Activated CD8-positive, alpha-beta T cell treated with anti-CD3 and anti-CD28 coated beads for 36 hours (primary cell): Measurements from ENCODE around the gene PSMG3. TPM values are rescaled to one million over a fixed set of nuclear protein-coding genes. Genes with fewer than 3 reads are reported as not detected.

Experiments used
- ATAC-seq: fragments of 200-7000 bp; cut with Tn5 transposase; one replicate; pipeline ENCODE4 v1.10.0; 2021; ENCODE audit warnings: mild to moderate bottlenecking, moderate library complexity
- CTCF ChIA-PET: fragments of 350-600 bp; sonication (Branson Sonifier 250); formaldehyde crosslinking; loops from one replicate; lab custom pipeline; 2021; ENCODE audit warnings: antibody characterized with exemption; lab: Charles Lee
- POLR2A ChIA-PET: fragments of 350-600 bp; sonication (Branson Sonifier 250); formaldehyde crosslinking; loops from one replicate; lab custom pipeline; 2021; ENCODE audit warnings: antibody characterized with exemption; lab: Charles Lee
- DNase-seq: peaks from one replicate; pipeline ENCODE4 v3.0.0-alpha.2; 2020
- H3K27ac Mint-ChIP-seq: one replicate; pipeline ENCODE4 v1.8.0; 2021; ENCODE audit warnings: mild to moderate bottlenecking, mixed read lengths
- H3K27me3 Mint-ChIP-seq: one replicate; pipeline ENCODE4 v1.8.0; 2021; ENCODE audit warnings: mixed read lengths
- H3K36me3 Mint-ChIP-seq: one replicate; pipeline ENCODE4 v1.8.0; 2021; ENCODE audit warnings: low read depth, mixed read lengths
- H3K4me1 Mint-ChIP-seq: one replicate; pipeline ENCODE4 v1.8.0; 2021; ENCODE audit warnings: low read depth, mixed read lengths
- H3K4me3 Mint-ChIP-seq: one replicate; pipeline ENCODE4 v1.8.0; 2021; ENCODE audit warnings: mild to moderate bottlenecking, moderate library complexity, mixed read lengths
- H3K9me3 Mint-ChIP-seq: one replicate; pipeline ENCODE4 v1.8.0; 2021; ENCODE audit warnings: mixed read lengths
- intact Hi-C: fragments of 100-400 bp; cut with micrococcal nuclease; formaldehyde crosslinking; loops from one replicate; pipeline ENCODE4 v1.10.0; 2022
- total RNA-seq, 2 experiments: library from RNA; stranded (reverse); gene quantifications; one replicate each; pipeline ENCODE4 v1.2.3, GENCODE V29; 2021
- TF ChIP-seq, protein P1 (sequence below): fragments of 200-600 bp; IDR thresholded peaks from one replicate; pipeline ENCODE4 v1.8.0; 2022; ENCODE audit warnings: antibody characterized with exemption, mild to moderate bottlenecking

PSMG3 gene, protein sequence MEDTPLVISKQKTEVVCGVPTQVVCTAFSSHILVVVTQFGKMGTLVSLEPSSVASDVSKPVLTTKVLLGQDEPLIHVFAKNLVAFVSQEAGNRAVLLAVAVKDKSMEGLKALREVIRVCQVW
- 10 to 100 TPM; 38.9 to 41.5 TPM for total RNA-seq

DNA sequence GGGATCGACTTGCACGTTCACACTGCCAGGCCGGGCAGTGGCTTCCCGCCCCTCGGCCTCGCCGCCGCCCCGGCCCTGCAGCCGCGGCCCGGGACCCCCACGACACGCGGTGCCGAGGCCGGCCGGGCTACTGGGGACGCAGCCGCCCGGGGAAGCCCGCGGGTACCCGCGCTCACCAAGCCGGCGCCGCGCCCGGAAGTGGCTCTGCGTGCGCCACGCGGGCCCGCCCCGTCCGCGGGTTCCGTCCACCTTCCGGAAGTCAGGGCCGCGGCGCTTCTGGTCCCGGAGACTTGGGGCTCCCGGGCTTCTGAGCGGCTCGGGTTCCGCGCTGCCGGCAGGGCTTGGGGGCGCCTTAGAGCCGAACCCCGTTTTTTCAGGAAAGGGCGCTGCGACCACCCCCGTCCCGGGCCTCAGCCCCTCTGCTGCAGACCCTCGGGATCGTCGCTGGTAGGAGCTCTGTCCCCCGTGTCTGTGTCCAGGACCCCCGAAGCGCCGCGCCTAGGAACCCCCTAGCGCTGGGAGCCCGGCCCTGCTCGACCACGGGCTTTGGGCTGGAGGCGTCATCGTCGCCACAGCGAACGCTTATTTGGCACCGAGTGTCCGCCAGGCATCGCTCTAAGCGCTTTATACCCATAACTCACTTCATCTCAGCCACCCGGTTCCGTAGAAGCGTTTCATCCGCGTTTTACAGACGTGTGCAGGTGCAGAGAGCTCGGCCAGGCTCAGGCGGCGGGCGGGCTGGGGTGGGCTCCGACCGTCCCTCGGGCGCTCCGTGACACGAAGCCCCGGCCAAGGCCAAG is at the start of gene PSMG3:
Gene PSMG3 (minus strand): TSS at position 200 of the 800 bp plus-strand sequence. CDS start 693 bp downstream, outside the sequence.
- no peaks in the 10 kb centered on the region for H3K27me3 Mint-ChIP-seq
- ATAC-seq (peak; percentile 95), DNase-seq (peak; percentile 93)
- POLR2A ChIA-PET = interaction anchor here (0.8 to 1.4 kb wide), 5 partner anchors 10 to 664 kb away, joined by 3 to 6 read pairs (median 3); no protein-coding TSS in a partner anchor
- no peaks in the 10 kb centered on the region for H3K9me3 Mint-ChIP-seq
- TF ChIP-seq, protein P1, sequence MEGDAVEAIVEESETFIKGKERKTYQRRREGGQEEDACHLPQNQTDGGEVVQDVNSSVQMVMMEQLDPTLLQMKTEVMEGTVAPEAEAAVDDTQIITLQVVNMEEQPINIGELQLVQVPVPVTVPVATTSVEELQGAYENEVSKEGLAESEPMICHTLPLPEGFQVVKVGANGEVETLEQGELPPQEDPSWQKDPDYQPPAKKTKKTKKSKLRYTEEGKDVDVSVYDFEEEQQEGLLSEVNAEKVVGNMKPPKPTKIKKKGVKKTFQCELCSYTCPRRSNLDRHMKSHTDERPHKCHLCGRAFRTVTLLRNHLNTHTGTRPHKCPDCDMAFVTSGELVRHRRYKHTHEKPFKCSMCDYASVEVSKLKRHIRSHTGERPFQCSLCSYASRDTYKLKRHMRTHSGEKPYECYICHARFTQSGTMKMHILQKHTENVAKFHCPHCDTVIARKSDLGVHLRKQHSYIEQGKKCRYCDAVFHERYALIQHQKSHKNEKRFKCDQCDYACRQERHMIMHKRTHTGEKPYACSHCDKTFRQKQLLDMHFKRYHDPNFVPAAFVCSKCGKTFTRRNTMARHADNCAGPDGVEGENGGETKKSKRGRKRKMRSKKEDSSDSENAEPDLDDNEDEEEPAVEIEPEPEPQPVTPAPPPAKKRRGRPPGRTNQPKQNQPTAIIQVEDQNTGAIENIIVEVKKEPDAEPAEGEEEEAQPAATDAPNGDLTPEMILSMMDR = no peak
- CTCF ChIA-PET = interaction anchor here (1.2 kb wide), 1 partner anchor 9 kb away, joined by 6 read pairs; no protein-coding TSS in a partner anchor
- H3K4me3 Mint-ChIP-seq = peak within 1 kb of the TSS; percentile 81
- peak within 1 kb of the TSS; percentile 91 for H3K27ac Mint-ChIP-seq
- H3K4me1 Mint-ChIP-seq = peaks cover 38% of the 10 kb centered on the region
- intact Hi-C loops = no loop called here
- peaks cover 26% of the 10 kb centered on the region for H3K36me3 Mint-ChIP-seq

DNA sequence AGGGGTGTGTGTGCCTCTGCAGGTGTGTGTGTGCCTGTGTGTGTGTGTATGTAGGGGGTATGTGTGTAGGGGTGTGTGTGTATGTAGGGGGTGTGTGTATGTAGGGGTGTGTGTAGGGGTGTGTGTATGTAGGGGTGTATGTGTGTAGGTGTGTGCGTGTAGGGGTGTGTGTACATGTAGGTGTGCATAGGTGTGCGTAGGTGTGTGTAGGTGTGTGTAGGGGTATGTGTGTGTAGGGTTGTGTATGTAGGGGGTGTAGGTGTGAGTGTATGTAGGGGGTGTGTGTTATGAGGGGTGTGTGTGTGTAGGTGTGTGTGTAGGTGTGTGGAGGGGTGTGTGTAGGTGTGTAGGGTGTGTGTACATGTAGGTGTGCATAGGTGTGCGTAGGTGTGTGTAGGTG is 48.6 kb upstream of the PSMG3 start:
- POLR2A ChIA-PET = no interaction called here
- Mint-ChIP-seq H3K4me3 (no peak overlapping the region), H3K4me1 (no peaks in the 10 kb centered on the region), H3K27ac (no peak overlapping the region), H3K9me3 (no peaks in the 10 kb centered on the region), H3K27me3 (no peaks in the 10 kb centered on the region), H3K36me3 (no peaks in the 10 kb centered on the region)
- ATAC-seq = no peak
- DNase-seq = no peak
- TF ChIP-seq, protein P1 = no peak
- intact Hi-C loops = no loop called here
- CTCF ChIA-PET = no interaction called here

DNA sequence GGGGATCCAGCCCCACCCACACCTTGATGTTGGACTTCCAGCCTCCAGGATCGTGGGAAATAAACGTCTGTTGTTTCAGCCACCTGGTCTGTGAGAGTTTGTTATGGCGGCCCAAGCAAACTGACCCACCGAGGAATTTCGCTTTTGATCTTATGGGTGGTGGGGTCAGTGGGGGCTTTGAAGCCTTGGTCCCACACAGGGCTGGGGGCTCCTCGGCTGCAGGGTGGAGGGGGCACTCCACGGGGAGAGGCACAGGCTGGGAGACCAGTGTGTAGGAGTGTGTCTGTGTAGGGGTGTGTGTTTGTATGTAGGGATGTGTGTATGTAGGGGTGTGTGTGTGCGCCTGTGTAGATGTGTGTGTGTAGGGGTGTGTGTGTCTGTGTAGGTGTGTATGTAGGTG is 48.1 kb upstream of the PSMG3 start:
- no peaks in the 10 kb centered on the region for H3K27me3 Mint-ChIP-seq
- ChIA-PET POLR2A (no interaction called here), CTCF (no interaction called here)
- H3K27ac Mint-ChIP-seq = no peak overlapping the region
- H3K4me1 Mint-ChIP-seq = no peaks in the 10 kb centered on the region
- intact Hi-C loops = no loop called here
- ATAC-seq (no peak), DNase-seq (no peak)
- H3K4me3 Mint-ChIP-seq = no peak overlapping the region
- TF ChIP-seq, protein P1 = no peak
- no peaks in the 10 kb centered on the region for H3K9me3 Mint-ChIP-seq
- no peaks in the 10 kb centered on the region for H3K36me3 Mint-ChIP-seq

DNA sequence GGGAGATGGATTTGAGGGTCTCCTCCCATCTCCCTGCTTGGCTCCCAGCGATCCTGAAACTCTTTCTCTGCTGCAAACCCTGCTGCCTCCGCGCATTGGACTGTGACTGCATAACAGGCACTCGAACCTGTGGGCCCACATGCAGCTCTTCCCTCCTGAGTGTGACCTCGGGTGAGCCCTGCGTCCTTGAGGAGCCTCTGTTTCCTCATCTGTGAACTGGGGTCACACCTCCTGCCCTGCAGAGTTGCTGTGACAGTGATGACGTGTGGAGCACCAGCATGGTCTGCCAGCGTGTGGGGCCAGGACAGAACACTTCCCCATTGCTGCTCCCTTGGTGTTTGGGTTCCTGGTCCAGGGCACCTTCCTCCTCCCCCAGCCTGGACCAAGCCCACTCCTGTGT is 46.9 kb upstream of the PSMG3 start:
- TF ChIP-seq, protein P1 = no peak
- H3K27me3 Mint-ChIP-seq = no peaks in the 10 kb centered on the region
- no peak overlapping the region for H3K27ac Mint-ChIP-seq
- DNase-seq (no peak), ATAC-seq (no peak)
- ChIA-PET POLR2A (no interaction called here), CTCF (no interaction called here)
- no peak overlapping the region for H3K4me3 Mint-ChIP-seq
- H3K9me3 Mint-ChIP-seq = no peaks in the 10 kb centered on the region
- no peaks in the 10 kb centered on the region for H3K36me3 Mint-ChIP-seq
- intact Hi-C loops = no loop called here
- no peaks in the 10 kb centered on the region for H3K4me1 Mint-ChIP-seq

DNA sequence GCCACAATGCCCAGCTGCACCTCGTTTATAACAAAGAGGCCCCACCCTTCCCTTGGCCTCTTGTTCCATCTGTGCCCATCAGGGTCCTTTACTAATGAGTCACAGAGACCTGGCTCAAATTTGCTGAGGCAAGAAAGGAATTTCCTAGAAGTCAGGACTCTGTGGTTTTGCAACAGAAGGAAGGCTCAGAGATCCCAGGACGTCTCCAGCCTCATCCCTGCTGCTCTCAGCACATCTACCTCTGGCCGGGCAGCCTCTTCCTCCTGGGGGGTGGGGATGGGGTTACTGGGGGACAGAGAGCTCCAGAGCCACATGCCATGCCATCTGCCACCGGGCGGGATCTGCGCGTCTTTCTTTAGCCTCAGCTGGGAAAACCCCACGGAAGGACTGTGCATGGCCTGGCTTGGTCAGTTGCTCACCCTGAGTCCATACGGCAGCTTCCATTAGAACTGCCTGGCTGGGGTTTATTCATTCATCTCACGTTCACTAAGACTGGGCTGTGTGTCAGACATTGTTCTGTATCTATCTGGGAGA is 41.9 kb upstream of the PSMG3 start:
- no peaks in the 10 kb centered on the region for H3K9me3 Mint-ChIP-seq
- H3K27ac Mint-ChIP-seq = no peak overlapping the region
- CTCF ChIA-PET = no interaction called here
- TF ChIP-seq, protein P1 = no peak
- ATAC-seq = no peak
- no peak for DNase-seq
- intact Hi-C loops = no loop called here
- H3K36me3 Mint-ChIP-seq = no peaks in the 10 kb centered on the region
- no peak overlapping the region for H3K4me3 Mint-ChIP-seq
- H3K4me1 Mint-ChIP-seq = peaks cover 3% of the 10 kb centered on the region
- peaks cover 2% of the 10 kb centered on the region for H3K27me3 Mint-ChIP-seq
- POLR2A ChIA-PET = no interaction called here
